KOPT-K1 (cell line): ENCODE data around the gene DSCAM.
"Not testable (repeated sequence)": the region's sequence is repeated elsewhere in the genome, so short reads cannot be mapped to it uniquely, and the experiment has no call there.

Experiments
- H3K27ac ChIP-seq: fragments of 200-600 bp; sonication (generic); 2 replicates; pipeline ENCODE4 v1.5.1; 2016; ENCODE audit warnings: antibody characterized with exemption, mild to moderate bottlenecking, low read depth, low read length; ENCODE audit not compliant: poor library complexity, severe bottlenecking
- H3K36me3 ChIP-seq: fragments of 200-600 bp; sonication (generic); 2 replicates; pipeline ENCODE4 v1.5.1; 2017; ENCODE audit warnings: antibody characterized with exemption, mild to moderate bottlenecking, low read length, moderate library complexity; ENCODE audit not compliant: insufficient read depth
- H3K9me3 ChIP-seq: fragments of 200-600 bp; sonication (generic); 2 replicates; pipeline ENCODE4 v1.5.1; 2017; ENCODE audit warnings: antibody characterized with exemption, low read length, mild to moderate bottlenecking; ENCODE audit not compliant: insufficient read depth, poor library complexity, severe bottlenecking

The DSCAM gene

DNA sequence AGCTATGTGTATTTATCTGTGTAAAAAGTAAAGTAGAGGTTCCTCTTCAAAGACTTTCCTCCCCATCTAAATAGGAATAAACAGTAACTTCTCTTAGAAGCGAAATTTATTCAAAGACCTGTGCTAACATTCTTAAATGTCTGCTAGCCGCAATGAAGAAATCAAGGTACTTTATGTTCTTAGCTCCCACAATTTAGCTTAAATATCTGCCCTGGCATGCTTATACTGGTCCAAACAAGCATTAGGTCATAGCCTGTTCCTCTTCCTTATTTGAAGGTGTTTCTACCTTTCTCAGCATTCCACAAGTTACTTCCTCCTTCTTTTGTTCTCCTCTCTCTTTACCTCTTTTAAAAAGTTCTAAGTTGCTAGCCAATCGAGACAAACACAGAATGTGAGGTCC is 588.5 kb downstream of the DSCAM start:
- not testable (repeated sequence) for H3K36me3 ChIP-seq, H3K27ac ChIP-seq, H3K9me3 ChIP-seq

DNA sequence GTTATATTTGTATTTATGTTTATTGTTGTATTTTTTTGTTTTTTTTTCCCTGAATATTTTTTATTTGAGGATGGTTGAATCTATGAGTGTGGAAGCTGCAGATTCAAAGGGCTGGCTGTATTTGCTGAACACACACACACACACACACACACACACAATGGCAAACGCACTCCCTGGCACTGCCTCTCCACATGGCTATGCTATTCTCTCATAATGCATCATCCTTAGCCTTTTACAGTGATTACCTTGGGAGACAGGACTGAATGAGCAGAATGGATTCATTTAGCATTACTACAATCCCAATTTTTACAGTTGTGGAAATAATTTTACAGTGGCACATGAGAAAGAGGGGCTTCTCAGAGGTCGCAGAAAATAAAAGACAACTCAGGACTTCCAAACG is 589.6 kb downstream of the DSCAM start:
- Histone ChIP-seq H3K27ac (no peak overlapping the region), H3K9me3 (peaks cover 3% of the 10 kb centered on the region), H3K36me3 (no peaks in the 10 kb centered on the region)

DNA sequence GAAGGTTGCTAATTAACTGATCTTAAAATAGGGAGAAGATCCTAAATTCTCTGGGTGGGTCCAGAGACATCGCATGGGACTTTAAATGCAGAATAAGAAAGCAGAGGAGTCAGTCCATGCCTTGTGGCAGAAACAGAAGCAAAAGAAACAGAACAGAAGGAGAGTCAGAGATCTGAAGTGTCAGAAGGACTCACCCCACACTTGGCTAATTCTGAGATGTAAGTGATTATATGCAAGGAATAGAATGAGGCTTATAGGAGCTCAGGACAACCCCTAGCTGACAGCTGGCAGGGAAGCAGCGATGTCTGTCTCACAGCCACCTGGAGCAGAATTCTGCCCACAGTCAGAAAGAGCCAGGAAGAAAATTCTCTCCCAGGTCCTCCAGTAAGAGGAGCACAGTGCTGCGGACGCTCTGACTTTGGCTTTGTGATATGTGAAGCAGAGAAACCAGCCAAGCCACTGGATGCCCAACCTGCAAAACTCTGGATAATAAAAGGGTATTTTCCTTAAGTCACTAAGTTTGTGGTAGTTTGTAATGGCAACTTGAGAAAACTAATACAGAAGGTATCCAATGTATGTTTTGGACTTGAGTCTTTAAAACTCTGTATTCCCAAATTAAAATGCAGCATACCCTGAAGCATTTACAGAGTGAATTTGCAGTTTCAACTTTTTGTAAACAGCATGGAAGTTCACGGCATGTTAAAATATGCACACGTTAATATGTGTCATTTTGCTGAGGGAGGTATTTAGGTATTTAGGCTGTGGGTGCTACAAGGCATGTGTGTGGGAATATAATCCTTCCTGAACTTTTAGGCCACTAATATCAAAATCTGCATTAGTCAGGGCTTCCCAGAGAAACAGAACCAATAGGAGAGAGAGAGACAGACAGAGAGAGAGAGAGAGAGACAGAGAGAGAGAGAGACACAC is 591.2 kb downstream of the DSCAM start:
- H3K27ac ChIP-seq, result no peak overlapping the region

DNA sequence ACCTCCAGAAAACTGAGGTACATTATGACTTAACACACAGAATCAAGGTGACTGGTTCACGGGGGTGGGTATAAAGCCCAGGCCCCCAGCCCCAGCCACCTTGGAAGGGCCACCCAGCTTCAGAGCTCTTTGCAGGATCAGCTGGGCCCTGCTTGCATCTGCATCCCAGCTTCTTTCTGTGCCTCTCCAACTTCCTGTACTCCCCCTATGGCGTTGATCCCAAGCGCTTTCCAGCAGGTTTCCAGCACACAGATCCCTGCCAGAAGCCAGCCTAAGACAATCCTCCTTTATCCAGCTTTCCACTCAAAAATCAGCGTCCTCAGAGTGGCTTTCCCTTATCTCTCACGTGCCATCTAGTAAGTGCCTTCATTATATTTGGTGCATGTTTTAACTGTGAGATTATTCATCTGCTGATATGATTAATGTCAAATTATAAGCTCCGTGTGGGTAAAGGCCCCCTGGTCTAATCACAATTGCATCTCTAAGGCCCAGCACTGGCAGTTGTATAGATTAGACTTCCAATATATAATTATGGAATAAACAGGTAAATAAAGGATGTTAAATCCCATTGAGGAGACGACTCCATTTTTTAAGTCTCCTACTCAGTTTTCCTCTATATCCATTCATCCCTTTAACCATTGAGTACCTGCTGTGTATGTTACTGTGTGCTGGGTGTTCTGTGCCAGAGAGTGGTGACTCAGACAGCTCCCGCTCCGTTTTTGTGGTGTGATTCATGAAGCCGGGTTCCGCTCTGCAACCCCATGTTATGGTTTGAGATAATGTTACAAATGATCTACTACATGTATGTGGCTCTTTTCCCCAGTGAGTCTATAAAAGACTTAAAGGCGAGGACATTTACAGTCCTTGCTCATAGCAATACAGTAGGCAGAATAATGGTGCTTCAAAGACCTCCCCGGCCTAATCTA is 592.2 kb downstream of the DSCAM start:
- H3K27ac ChIP-seq, result no peak overlapping the region
- H3K9me3 ChIP-seq, result peaks cover 15% of the 10 kb centered on the region
- no peaks in the 10 kb centered on the region for H3K36me3 ChIP-seq

More for the DNA sequence above, 591.2 kb downstream of the DSCAM start:
- H3K36me3 ChIP-seq, result no peaks in the 10 kb centered on the region
- H3K9me3 ChIP-seq, result peaks cover 6% of the 10 kb centered on the region

DNA sequence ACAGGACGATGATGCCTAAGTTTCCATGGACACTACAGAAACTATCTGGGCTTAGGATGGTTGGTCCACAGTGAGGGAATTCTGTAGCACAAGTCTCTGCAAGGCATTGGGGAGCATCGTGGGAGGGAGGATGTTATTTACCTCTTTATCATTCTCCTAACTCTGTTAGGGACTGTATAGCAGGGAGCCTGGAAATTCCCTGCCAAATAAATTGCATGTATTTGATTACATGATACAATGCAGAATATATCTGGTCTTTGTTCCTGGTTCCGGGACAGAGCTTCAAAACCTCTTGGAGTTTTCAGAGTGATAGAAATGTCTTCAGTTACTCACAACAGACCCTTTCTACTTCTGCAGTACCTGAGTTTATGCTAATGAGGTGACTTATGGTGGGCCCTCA is 593.8 kb downstream of the DSCAM start:
- no peaks in the 10 kb centered on the region for H3K36me3 ChIP-seq
- no peak overlapping the region for H3K27ac ChIP-seq
- H3K9me3 ChIP-seq, result peaks cover 27% of the 10 kb centered on the region

DNA sequence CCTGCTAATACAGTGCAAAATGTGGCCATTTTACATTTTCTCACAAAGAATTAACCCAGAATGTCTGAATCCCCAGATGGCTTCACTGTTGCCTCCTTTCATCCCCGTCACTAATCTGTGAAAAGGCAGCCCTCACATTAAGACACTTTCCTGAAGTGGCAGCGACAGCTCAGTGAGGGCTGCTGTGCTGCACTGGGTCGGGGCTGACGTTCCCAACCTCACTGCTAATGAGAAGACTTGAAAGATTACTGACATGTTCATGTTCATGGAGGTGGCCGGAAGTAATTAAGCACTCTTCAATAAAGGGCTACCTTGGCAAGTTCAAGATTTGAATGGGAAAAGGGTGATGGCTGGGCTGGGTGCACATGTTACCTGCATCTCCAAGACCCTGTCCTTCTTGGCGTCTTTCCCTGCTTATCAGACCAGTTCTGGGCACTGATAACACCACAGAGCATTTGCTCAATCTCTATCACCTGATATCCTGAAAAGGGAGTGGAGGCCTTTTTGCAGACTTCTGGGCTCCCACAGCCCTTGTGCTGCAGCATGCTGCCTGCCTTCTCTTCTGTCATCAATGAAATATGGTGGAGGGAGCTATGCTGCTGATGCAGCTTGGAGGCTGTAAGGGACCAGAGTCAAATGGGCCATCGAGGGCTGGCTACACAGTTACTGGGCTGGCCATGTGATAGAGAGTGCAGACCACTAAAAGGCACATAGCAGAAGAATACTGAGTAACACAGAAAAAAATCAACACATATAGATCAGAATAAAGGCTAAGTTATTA is 596.3 kb downstream of the DSCAM start:
- Histone ChIP-seq H3K36me3 (no peaks in the 10 kb centered on the region), H3K9me3 (peaks cover 42% of the 10 kb centered on the region), H3K27ac (no peak overlapping the region)

DNA sequence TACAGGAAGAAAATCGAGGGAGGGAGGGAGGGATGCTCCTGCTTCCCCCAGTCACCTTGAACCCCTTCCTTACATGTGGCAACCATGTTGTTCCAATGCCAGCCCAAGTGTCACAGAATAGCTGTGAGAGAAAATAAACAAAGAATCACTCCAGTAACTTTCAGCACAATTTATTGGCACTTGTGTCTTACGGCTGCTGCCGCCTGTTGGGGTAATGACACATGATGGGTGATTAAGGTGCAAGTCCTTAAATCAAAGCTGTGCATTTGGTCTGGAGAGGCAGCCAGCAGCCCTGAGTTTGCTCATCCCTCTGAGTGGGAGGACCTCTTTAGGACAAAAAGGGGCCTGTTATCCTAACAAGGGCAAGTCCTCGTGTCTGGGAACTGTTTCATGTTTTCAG is 602.0 kb downstream of the DSCAM start:
- H3K9me3 ChIP-seq, result peaks cover 29% of the 10 kb centered on the region
- H3K27ac ChIP-seq, result no peak overlapping the region
- H3K36me3 ChIP-seq, result no peaks in the 10 kb centered on the region

DNA sequence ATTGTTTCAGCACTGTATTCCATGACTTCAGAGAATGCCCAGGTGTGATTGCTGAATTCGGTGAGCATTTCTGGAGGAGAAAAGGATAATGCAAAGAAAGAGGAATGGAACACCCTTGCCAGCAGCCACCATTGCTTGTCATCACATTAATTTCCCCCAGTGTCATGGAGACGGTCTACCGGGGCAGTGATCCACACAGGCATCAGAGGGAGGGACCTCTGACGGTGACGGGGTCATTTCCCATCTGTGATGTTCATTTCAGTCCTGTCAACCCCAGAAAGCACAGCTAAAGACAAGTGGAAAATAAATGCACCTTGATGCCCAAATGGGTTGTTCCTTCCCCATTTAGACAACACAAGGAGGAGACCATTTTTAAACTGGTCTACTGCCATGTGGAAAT is 603.3 kb downstream of the DSCAM start:
- no peaks in the 10 kb centered on the region for H3K36me3 ChIP-seq
- peaks cover 18% of the 10 kb centered on the region for H3K9me3 ChIP-seq
- no peak overlapping the region for H3K27ac ChIP-seq

DNA sequence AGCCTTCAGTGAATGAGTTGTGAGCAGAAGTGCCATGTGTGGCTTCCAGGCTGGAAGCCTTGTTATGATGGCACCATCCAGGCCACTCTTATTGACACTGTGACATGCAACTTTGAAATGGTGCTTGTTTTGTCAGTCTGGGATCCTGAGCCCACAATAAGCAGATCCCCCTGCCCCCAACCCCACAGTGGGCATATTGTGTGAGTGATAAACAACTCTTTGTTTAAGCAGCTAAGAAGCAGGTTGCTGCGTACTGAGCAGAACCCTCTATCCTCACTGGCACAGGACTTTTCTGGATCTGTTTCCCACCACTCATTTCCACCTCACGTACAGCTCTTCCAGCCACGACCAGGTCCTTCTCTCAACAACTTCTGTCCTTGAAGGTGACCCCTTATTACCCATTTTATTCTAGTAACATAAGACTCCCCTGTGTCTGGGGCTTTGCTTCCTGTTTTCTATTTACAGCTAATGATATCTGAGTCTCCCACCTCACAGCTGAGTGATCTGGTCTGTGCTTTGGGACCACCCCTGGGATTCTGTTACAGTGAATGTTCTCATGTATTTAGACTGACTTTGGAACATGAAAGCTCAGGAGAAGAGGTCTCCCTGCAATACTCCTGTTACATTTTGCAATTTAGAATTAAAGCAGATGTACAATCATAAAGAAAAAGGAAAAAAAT is 604.2 kb downstream of the DSCAM start:
- Histone ChIP-seq H3K9me3 (peaks cover 11% of the 10 kb centered on the region), H3K36me3 (no peaks in the 10 kb centered on the region), H3K27ac (no peak overlapping the region)

DNA sequence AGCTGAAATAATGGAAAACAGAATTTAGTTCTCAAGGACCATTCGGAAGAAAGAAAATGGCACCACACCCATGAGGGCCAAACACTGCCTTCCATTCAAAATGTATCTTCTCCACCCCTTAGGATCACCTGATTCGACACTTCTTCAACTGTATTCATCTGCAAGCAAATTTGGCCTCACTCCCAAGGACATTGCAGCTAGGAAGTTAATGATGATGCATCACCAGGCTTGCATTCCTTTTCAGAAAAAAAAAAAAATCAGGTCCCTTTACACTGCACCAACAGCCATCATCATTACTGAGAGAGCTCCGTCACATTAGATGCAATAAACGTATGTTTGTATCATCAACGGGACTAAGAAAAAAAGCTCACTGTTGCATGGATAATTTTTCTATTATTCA is 611.4 kb downstream of the DSCAM start:
- H3K27ac ChIP-seq, result no peak overlapping the region
- H3K9me3 ChIP-seq, result no peaks in the 10 kb centered on the region
- no peaks in the 10 kb centered on the region for H3K36me3 ChIP-seq

DNA sequence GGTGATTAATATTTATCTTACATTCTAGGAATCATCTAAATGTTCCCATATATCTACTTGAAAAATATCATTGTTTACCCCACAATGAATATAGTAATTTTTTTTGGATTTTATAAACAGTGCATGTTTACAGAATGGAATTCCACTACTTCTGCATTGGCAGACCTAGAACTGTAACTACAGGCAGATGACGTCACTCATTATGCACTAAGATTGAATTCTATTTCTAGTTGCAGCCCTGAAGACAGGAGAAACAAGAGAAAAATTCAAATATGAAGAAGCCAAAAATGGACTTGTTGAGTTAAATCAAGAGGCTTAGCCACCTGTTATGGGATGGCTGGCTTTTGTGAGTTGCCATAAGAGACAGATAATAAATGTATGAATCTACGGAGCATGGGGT is 615.0 kb downstream of the DSCAM start:
- Histone ChIP-seq H3K27ac (no peak overlapping the region), H3K36me3 (no peaks in the 10 kb centered on the region), H3K9me3 (no peaks in the 10 kb centered on the region)

DNA sequence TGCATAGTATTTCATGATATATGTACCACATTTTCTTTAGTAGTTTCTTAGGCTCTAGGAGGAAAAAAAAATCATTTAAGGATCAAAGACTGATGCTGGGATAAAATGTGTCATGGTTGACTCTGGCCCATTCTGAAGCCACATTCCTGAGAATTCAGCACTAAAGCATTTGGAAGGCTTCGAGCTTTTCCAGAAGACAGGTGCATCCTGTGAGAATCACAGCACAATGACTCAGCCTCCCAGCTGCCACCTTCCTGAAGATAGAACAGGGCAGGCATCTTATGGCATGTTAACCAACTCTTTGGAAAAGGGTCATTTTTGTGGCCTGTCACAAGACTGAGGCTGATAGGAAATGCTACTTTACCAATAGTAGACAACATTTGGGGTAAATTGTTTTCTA is 619.9 kb downstream of the DSCAM start:
- Histone ChIP-seq H3K27ac (no peak overlapping the region), H3K36me3 (no peaks in the 10 kb centered on the region), H3K9me3 (peaks cover 5% of the 10 kb centered on the region)

DNA sequence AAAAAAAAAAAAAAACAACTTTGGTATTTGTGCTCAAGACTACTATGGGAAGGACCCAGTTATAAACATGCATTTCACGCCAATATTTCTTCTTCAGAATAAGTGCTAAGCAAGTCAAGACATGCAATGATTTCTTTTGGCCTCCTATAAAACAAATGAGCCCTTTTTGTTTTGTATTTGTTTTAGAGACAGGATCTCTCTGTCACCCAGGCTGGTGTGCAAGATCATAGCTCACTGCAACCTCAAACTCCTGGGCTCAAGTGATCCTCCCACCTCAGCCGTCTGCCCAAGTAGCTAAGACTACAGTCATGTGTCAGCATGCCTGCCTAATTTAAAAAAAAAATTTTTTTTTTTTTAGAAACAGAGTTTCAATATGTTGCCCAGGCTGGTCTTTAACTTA is 631.0 kb downstream of the DSCAM start:
- Histone ChIP-seq H3K36me3 (no peaks in the 10 kb centered on the region), H3K9me3 (no peaks in the 10 kb centered on the region), H3K27ac (no peak overlapping the region)

DNA sequence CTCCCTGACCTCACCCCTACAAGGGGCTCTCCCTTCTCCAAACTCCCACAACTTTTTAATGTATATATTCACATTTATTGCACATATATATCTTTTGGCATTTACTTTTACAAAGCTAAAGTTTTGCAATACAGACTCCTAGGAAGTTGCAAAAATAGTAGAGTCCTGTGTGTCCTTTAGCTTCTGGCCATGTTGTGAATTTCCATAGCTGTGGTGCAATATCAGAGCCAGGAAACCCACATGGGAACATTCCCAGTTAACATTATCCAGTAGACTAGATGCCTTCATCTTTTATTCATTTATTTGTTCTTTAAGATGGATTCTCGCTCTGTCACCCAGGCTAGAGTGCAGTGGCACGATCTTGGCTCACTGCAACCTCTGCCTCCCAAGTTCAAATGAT is 636.7 kb downstream of the DSCAM start:
- H3K36me3 ChIP-seq, result no peaks in the 10 kb centered on the region
- H3K9me3 ChIP-seq, result no peaks in the 10 kb centered on the region
- H3K27ac ChIP-seq, result no peak overlapping the region
